Activated naive CD8-positive, alpha-beta T cell treated with anti-CD3 and anti-CD28 coated beads, Interleukin-2, amount 10 ng/mL, durations not matched to agents 7 days and 5 days (primary cell): ENCODE measurements around the gene C16orf95. TPM values are rescaled to one million over a fixed set of nuclear protein-coding genes. Genes with fewer than 3 reads are reported as not detected.

Experiments used
- ATAC-seq: fragments of 150-1000 bp; cut with Tn5 transposase; one replicate; pipeline ENCODE4 v1.10.0; 2021; ENCODE audit warnings: low read depth, moderate library complexity
- POLR2A ChIA-PET: fragments of 350-600 bp; sonication (Branson Sonifier 250); formaldehyde crosslinking; loops from one replicate; lab custom pipeline; 2021; ENCODE audit warnings: antibody characterized with exemption; lab: Charles Lee
- DNase-seq: peaks from one replicate; pipeline ENCODE4 v3.0.0; 2021
- H3K27ac Mint-ChIP-seq: one replicate; pipeline ENCODE4 v1.8.0; 2022; ENCODE audit warnings: mild to moderate bottlenecking, mixed read lengths
- H3K27me3 Mint-ChIP-seq: one replicate; pipeline ENCODE4 v1.8.0; 2022; ENCODE audit warnings: mild to moderate bottlenecking, moderate library complexity, mixed read lengths
- H3K36me3 Mint-ChIP-seq: one replicate; pipeline ENCODE4 v1.8.0; 2021; ENCODE audit warnings: mild to moderate bottlenecking, mixed read lengths
- H3K4me1 Mint-ChIP-seq: one replicate; pipeline ENCODE4 v1.8.0; 2021; ENCODE audit warnings: mixed read lengths
- H3K4me3 Mint-ChIP-seq: one replicate; pipeline ENCODE4 v1.8.0; 2022; ENCODE audit warnings: mild to moderate bottlenecking, moderate library complexity, mixed read lengths
- H3K9me3 Mint-ChIP-seq: one replicate; pipeline ENCODE4 v1.8.0; 2021; ENCODE audit warnings: mixed read lengths
- total RNA-seq, 2 experiments: library from RNA; stranded (reverse); gene quantifications; one replicate each; pipeline ENCODE4 v1.2.3, GENCODE V29; 2021

The C16orf95 gene
- total RNA-seq, 2 experiments from 2014 or later = 4.9 to 8.0 TPM

GRCh38 chr16:87356491-87356853 lies 39.3 kb upstream of the C16orf95 start:
- DNase-seq (no peak), ATAC-seq (no peak)
- Mint-ChIP-seq H3K27me3 (no peaks in the 10 kb centered on the region), H3K36me3 (no peaks in the 10 kb centered on the region), H3K9me3 (no peaks in the 10 kb centered on the region), H3K4me1 (no peaks in the 10 kb centered on the region), H3K4me3 (no peak overlapping the region), H3K27ac (no peak overlapping the region)
- POLR2A ChIA-PET = no interaction called here

- ATAC-seq (no peak), DNase-seq (no peak)
- Mint-ChIP-seq H3K27ac (no peak overlapping the region), H3K4me1 (no peaks in the 10 kb centered on the region), H3K9me3 (no peaks in the 10 kb centered on the region), H3K4me3 (no peak overlapping the region), H3K36me3 (no peaks in the 10 kb centered on the region), H3K27me3 (no peaks in the 10 kb centered on the region)
- POLR2A ChIA-PET = no interaction called here
Measured at GRCh38 chr16:87353613-87354012, 36.4 kb upstream of the C16orf95 start.

DNA sequence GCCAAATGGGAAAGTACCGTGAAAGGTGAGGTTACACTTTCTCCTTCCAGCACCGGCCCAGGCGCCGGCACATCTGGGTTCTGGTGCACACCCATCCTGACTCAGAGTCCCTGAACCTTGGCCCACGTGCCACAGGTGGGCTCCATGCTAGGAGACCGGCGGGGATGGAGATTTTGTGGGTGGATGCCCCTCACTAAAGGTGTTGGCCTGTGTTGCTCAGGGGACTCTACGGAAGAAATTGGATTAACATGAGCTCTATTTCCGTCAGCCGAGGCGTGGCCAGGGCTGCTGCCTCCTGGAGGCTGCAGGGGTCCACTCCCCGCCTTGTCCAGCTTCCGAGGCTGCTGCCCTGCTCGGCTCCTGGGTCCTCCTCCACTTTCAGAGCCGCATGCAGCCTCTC lies 35.6 kb upstream of the C16orf95 start:
- H3K36me3 Mint-ChIP-seq = no peaks in the 10 kb centered on the region
- DNase-seq = no peak
- no peak overlapping the region for H3K27ac Mint-ChIP-seq
- H3K27me3 Mint-ChIP-seq = no peaks in the 10 kb centered on the region
- no peak overlapping the region for H3K4me3 Mint-ChIP-seq
- no peak for ATAC-seq
- no peaks in the 10 kb centered on the region for H3K4me1 Mint-ChIP-seq
- H3K9me3 Mint-ChIP-seq = no peaks in the 10 kb centered on the region
- POLR2A ChIA-PET = no interaction called here

GRCh38 chr16:87351320-87351698 lies 34.1 kb upstream of the C16orf95 start:
- H3K27me3 Mint-ChIP-seq = no peaks in the 10 kb centered on the region
- no peak overlapping the region for H3K27ac Mint-ChIP-seq
- no peak overlapping the region for H3K4me3 Mint-ChIP-seq
- H3K9me3 Mint-ChIP-seq = no peaks in the 10 kb centered on the region
- POLR2A ChIA-PET = no interaction called here
- DNase-seq (no peak), ATAC-seq (no peak)
- peaks cover under 1% of the 10 kb centered on the region for H3K36me3 Mint-ChIP-seq
- H3K4me1 Mint-ChIP-seq = no peaks in the 10 kb centered on the region

GRCh38 chr16:87350681-87351319 lies 33.6 kb upstream of the C16orf95 start:
- Mint-ChIP-seq H3K4me3 (no peak overlapping the region), H3K4me1 (no peaks in the 10 kb centered on the region), H3K9me3 (no peaks in the 10 kb centered on the region), H3K27me3 (no peaks in the 10 kb centered on the region), H3K36me3 (peaks cover 2% of the 10 kb centered on the region), H3K27ac (no peak overlapping the region)
- DNase-seq (no peak), ATAC-seq (no peak)
- POLR2A ChIA-PET = no interaction called here

GRCh38 chr16:87350031-87350430 lies 32.8 kb upstream of the C16orf95 start:
- H3K9me3 Mint-ChIP-seq = no peaks in the 10 kb centered on the region
- no peak for ATAC-seq
- H3K4me3 Mint-ChIP-seq = no peak overlapping the region
- no peaks in the 10 kb centered on the region for H3K27me3 Mint-ChIP-seq
- DNase-seq = no peak
- POLR2A ChIA-PET = no interaction called here
- peaks cover 4% of the 10 kb centered on the region for H3K36me3 Mint-ChIP-seq
- peaks cover 5% of the 10 kb centered on the region for H3K4me1 Mint-ChIP-seq
- no peak overlapping the region for H3K27ac Mint-ChIP-seq

- POLR2A ChIA-PET = interaction anchor here (0.7 kb wide), 1 partner anchor 1758 kb away, joined by 3 read pairs; no protein-coding TSS in a partner anchor
- Mint-ChIP-seq H3K27me3 (no peaks in the 10 kb centered on the region), H3K27ac (peak overlapping the region; percentile 33), H3K9me3 (no peaks in the 10 kb centered on the region), H3K36me3 (peaks cover 4% of the 10 kb centered on the region), H3K4me3 (no peak overlapping the region), H3K4me1 (peaks cover 5% of the 10 kb centered on the region)
- ATAC-seq (no peak), DNase-seq (no peak)
Measured at GRCh38 chr16:87348616-87349157, 31.5 kb upstream of the C16orf95 start.

- DNase-seq (no peak), ATAC-seq (no peak)
- H3K9me3 Mint-ChIP-seq = no peaks in the 10 kb centered on the region
- no peak overlapping the region for H3K4me3 Mint-ChIP-seq
- no peaks in the 10 kb centered on the region for H3K27me3 Mint-ChIP-seq
- peaks cover 4% of the 10 kb centered on the region for H3K36me3 Mint-ChIP-seq
- POLR2A ChIA-PET = no interaction called here
- peaks cover 6% of the 10 kb centered on the region for H3K4me1 Mint-ChIP-seq
- H3K27ac Mint-ChIP-seq = no peak overlapping the region
Measured at GRCh38 chr16:87347932-87348615, 30.9 kb upstream of the C16orf95 start.

- DNase-seq = no peak
- peaks cover 7% of the 10 kb centered on the region for H3K36me3 Mint-ChIP-seq
- no peaks in the 10 kb centered on the region for H3K27me3 Mint-ChIP-seq
- H3K4me1 Mint-ChIP-seq = peaks cover 9% of the 10 kb centered on the region
- ATAC-seq = no peak
- POLR2A ChIA-PET = no interaction called here
- peak overlapping the region; percentile 45 for H3K27ac Mint-ChIP-seq
- H3K4me3 Mint-ChIP-seq = no peak overlapping the region
- no peaks in the 10 kb centered on the region for H3K9me3 Mint-ChIP-seq
Measured at GRCh38 chr16:87346517-87347060, 29.4 kb upstream of the C16orf95 start.

- H3K4me1 Mint-ChIP-seq = peaks cover 11% of the 10 kb centered on the region
- DNase-seq (no peak), ATAC-seq (peak; percentile 14)
- POLR2A ChIA-PET = interaction anchor here (1.1 to 2.7 kb wide), 2 partner anchors 28 to 38 kb away, joined by 6 to 12 read pairs; partner anchors contain the start of genes C16orf95 and FBXO31
- peak overlapping the region; percentile 90 for H3K27ac Mint-ChIP-seq
- H3K27me3 Mint-ChIP-seq = no peaks in the 10 kb centered on the region
- no peaks in the 10 kb centered on the region for H3K9me3 Mint-ChIP-seq
- peak overlapping the region; percentile 66 for H3K4me3 Mint-ChIP-seq
- peaks cover 8% of the 10 kb centered on the region for H3K36me3 Mint-ChIP-seq
Measured at GRCh38 chr16:87345726-87346424, 28.7 kb upstream of the C16orf95 start.

GRCh38 chr16:87344931-87345631 lies 27.9 kb upstream of the C16orf95 start:
- H3K9me3 Mint-ChIP-seq = no peaks in the 10 kb centered on the region
- H3K36me3 Mint-ChIP-seq = peaks cover 14% of the 10 kb centered on the region
- POLR2A ChIA-PET = interaction anchor here (1.1 to 2.7 kb wide), 4 partner anchors 12 to 48 kb away, joined by 3 to 12 read pairs (median 4); partner anchors contain the start of genes C16orf95 and FBXO31

GRCh38 chr16:87344165-87344930 lies 27.2 kb upstream of the C16orf95 start:
- H3K9me3 Mint-ChIP-seq = no peaks in the 10 kb centered on the region
- no peaks in the 10 kb centered on the region for H3K27me3 Mint-ChIP-seq
- DNase-seq (no peak), ATAC-seq (no peak)
- peaks cover 14% of the 10 kb centered on the region for H3K4me1 Mint-ChIP-seq
- peak overlapping the region; percentile 30 for H3K27ac Mint-ChIP-seq
- H3K4me3 Mint-ChIP-seq = peak overlapping the region; percentile 68
- POLR2A ChIA-PET = interaction anchor here (1.0 to 2.7 kb wide), 5 partner anchors 11 to 49 kb away, joined by 3 to 12 read pairs (median 4); partner anchors contain the start of genes C16orf95 and FBXO31
- peaks cover 15% of the 10 kb centered on the region for H3K36me3 Mint-ChIP-seq

More at GRCh38 chr16:87344931-87345631, 27.9 kb upstream of the C16orf95 start:
- Mint-ChIP-seq H3K4me3 (peak overlapping the region; percentile 68), H3K4me1 (peaks cover 14% of the 10 kb centered on the region), H3K27me3 (no peaks in the 10 kb centered on the region), H3K27ac (peak overlapping the region; percentile 90)
- DNase-seq (peak; percentile 58), ATAC-seq (peak; percentile 86)
